DMS114 treated with DMSO at 0.1 percent for 48 hours (cell line): Measurements from ENCODE around the gene BNIP3.
"Not testable (repeated sequence)": the region's sequence is repeated elsewhere in the genome, so short reads cannot be mapped to it uniquely, and the experiment has no call there.

Source experiments
- DNase-seq: peaks from one replicate; lab custom pipeline; 2025; ENCODE audit not compliant: unreplicated experiment; lab: John Stamatoyannopoulos, UW

BNIP3 gene

DNA sequence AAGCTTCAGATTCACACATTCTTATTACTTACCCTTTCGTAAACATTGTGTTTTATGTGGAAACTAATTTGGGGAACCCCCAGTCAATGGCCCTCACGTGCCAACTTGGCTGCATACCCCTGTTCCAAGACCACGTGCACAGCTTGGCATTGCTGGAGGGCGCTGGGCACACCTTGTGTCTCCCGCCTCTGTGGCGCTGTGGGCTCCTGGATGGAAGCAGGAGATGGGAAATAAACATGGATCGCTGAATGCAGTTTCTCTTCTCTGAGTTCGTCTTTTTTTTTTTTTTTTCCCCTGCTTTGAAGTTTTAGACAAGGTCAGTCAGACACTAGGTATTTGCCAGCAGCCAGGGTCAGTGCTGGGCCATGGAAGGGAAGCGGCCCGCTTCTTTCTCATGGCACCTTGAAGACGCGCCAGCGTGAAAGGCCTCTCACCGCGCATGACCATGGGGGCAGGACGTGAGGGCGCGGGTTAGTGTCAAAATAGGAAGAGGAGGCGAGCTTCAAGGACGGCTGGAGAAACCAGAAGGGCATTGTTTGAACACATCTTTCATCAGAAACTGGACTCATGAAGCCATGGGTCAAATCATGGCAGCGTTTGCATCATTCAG, 27.3 kb downstream of the BNIP3 start:
- DNase-seq = no peak

DNA sequence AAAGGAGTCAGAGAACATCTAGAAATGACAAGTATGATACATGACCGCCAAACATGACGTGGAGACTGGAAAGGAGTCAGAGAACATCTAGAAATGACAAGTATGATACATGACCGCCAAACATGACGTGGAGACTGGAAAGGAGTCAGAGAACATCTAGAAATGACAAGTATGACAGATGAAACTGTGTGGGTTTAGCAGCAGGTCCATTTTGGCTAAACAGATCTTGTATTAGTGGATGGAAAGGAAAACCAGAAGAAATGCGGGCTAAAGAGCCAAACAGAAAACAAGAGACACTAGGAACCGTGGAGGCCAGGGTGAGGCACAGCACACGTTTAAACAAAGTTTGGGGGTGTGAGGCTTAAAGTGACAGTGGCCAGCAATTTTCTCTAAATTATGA, 31.8 kb downstream of the BNIP3 start:
- not testable (repeated sequence) for DNase-seq

GRCh38 chr10:131949041-131949862, 32.5 kb downstream of the BNIP3 start:
- no peak for DNase-seq

DNA sequence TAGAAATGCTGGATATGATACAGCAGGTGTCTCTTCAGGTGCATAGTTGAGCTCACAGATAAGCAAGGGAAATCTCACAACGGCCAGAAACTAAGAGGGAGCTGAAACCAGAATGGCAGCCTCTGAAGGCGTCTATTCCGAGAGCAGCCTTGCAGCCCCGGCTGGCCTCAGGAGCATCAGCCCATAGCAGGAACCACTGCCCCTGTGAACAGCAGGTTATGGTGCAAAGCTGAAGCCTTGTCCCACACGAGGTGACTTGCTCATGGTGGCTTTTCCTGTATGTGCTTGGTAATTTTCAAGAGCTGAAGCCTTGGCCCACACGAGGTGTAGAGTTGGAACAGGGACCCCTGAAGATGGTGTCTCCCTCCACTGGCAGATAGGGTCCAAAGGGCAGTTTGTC, 33.2 kb downstream of the BNIP3 start:
- no peak for DNase-seq

GRCh38 chr10:131947631-131948347, 33.9 kb downstream of the BNIP3 start:
- no peak for DNase-seq

- no peak for DNase-seq
These were observed 34.8 kb downstream of the BNIP3 start for GRCh38 chr10:131946880-131947279.

DNA sequence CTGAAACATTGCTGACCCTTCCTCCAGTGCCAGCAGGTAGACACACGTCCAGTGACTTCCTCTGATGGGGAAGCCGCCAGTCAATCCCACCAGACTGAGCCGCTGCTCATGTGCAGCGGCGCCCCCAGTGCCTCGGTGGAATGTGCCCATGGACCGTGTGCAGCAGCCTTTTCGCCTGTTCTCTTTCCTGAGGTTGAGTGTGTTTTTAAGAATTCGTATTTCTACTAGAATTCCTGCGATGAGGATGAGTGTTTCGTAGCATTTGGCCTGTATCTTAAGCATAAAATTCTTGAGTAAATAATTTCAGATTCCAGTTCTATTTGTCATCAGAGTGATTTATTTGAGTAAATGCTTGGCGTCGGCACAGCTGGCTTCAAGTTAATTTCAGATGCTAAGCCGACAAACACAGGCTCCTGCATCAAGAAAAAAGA, 35.4 kb downstream of the BNIP3 start:
- no peak for DNase-seq

DNA sequence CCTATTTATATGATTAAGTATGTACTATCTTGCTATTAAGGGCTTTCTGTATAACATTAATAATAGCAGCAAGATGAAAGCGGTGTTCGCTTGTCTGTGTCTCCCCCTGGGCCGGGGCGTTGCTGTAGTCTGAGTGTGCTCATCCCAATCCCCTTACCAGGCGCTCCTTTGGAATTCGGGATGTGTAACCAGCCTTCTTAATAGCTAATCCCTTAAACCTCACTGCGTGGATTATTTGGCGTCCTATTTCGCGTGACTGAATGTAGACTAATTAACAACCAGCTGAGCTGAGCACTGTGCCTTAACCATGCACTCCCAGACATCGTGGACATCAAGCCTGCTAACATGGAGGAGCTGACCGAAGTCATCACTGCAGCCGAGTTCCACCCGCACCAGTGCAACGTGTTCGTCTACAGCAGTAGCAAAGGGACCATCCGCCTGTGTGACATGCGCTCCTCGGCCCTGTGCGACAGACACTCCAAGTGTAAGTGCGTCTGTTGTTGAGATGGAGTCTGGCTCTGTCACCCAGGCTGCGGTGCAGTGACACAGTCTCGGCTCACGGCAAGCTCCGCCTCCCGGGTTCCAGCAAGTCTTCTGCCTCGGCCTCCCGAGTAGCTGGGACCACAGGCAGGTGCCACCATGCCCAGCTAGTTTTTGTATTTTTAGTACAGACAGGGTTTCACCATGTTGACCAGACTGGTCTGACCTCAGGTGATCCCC, 36.6 kb downstream of the BNIP3 start:
- DNase-seq = no peak

DNA sequence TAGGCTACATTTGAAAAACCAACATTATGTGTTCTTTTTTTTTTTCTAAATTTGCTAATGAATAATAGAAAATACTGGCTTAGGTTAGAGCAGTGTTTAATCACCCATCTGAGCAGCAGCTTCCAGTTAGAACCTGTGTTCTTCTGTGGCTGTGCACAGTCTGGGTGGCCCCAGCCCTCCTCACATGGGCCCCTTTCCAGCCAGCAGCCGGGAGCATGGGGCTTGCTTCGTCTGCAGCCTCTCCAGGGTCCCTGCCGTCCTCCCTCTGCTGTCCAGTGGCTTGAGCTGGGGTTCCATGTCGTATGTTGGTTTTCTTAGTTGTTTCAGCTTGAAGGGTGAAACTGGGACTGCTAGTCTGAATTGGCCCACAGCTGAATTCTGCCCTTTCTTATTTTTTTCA, 37.3 kb downstream of the BNIP3 start:
- DNase-seq = no peak

DNA sequence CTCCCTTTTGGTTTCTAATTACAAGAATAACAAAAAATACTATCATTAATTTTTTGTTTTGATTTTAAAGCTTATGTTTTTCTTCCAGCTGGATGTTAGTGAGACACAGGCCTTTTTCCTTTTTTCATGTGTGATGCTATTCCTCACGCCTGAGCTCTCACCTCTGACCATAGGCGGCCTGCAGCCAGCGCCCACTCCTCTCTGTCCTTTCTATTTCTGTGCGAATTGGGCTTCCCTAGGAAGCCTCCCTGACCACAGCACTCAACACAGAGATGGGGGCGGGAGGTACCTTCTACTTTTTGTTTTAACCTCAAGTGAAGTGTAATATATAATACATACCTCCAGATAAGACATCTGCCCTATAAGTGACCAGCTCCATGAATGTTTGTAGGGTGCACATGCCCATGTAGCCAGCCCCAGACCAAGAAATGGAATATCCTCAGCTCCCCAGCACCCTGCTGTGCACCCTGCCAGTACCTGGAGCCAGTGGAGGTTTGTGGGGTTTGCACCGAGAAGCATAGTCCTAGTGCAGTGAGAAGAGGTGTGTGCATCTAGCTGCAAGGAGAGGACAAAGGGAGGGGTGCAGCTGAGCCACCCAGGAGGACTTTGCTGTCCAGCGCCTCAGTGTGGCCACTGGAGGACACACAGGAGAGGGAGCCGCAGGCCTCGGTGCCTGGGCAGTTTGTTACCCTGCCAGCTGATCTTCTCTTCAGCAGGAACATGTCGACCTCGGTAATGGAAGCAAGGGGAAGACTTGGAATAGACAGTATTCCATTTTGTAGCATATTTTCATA, 38.5 kb downstream of the BNIP3 start:
- DNase-seq = peak; percentile 8

DNA sequence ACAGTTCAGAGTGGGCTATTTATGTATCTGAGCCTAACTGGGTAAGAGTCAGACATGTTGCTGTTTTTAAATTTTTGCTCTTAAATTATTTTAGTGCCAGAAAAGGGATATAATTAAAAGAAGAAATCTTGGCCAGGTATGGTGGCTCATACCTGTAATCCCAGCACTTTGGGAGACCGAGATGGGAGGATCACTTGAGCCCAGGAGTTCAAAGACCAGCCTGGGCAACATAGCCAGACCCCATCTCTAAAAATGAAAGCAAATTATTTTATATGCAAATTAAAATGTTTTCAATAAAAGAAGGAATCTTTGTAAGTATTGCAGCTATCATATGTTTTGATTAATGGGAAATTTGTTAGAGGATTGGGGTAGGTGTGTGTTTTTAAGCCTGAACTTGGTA, 39.3 kb downstream of the BNIP3 start:
- no peak for DNase-seq

DNA sequence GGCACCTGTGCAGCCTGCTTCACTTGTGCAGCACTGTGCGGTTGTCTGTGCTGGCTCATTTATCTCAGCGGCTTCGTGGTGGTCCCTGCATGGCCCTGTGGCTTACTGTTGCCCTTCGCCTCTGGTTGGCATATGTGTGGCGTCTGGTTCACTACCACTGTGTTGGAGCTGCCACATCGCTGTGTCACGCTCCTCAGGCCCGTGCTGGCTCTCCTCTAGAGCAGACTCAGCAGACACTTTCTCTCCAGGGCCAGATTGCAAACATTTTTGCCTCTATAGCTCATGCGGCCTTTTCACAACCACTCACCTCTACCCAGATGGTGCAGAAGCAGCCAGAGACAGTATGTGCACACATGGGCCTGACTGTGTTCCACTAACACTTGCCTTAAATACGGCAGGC, 43.0 kb downstream of the BNIP3 start:
- no peak for DNase-seq

DNA sequence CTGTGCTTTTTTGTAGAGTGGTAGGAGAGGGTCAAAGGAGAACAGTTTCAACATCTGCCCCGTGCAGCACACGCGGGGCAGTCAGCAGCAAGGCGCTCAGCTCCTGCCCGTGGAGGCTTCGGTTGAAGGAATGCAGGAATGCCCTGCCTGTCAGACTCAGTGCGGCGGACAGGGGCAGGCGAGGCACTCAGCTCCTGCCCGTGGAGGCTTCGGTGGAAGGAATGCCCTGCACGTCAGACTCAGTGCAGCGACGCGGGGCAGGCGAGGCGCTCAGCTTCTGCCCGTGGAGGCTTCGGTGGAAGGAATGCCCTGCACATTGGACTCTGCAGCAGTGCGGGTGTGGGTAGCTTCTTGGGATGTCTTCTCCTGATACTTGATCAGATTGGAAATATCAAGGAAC, 43.9 kb downstream of the BNIP3 start:
- no peak for DNase-seq

- no peak for DNase-seq
These were observed 45.0 kb downstream of the BNIP3 start for GRCh38 chr10:131936736-131937135.

DNA sequence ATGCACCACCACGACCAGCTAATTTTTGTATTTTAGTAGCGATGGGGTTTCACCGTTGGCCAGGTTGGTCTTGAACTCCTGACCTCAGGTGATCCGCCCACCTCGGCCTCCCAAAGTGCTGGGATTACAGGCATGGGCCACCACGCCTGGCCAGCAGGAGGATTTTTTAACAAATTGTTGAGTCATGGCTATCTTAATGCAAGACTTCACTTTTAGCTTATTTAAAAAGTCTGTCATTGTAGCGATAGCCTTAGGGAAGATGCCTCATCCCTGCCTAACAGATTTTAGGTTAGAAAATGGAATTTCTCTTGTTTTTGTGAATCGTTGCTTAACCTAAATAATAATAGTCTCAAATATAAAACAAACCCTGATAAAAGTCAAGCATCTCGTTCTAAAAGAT, 45.4 kb downstream of the BNIP3 start:
- no peak for DNase-seq

DNA sequence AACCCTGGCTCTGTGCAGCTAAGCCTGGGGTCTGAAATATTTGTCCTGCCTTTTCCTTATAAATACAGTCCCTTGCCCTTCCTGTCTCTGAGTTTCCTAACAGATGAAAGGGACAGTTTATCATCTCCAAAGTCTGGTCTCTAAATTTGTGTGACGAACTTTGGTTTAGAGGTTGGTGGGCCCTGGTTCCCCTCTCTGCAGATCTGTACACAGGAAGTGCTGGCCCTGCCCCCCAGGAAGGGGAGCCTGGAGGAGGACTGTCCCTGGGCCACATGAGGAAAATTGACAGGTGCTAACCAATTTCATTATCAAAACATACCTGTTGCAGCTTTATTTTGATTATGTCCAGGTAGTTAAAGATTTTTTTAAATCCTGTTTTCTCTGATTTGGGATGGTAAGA, 46.5 kb downstream of the BNIP3 start:
- DNase-seq = no peak

DNA sequence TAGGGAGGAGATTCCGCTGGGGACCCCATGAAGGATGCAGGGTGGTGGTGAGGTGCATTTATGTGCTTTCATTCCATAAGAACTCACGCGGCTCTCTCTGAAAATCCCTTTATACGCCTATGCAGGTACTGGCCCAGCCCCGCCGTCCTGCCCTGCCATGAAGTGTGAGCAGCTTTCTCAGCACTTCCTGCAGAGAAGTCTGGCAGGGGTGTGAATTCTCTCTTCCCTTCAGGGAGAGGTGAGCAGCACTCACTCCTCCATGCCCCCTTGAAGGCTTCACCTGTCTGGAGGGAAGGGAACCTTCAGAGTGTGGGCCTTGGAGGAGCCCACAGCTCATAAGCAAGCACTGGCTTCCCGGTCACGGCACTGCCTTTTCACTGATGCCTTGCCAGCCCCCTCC, 47.0 kb downstream of the BNIP3 start:
- DNase-seq = no peak

GRCh38 chr10:131933696-131934086, 48.0 kb downstream of the BNIP3 start:
- DNase-seq = no peak

DNA sequence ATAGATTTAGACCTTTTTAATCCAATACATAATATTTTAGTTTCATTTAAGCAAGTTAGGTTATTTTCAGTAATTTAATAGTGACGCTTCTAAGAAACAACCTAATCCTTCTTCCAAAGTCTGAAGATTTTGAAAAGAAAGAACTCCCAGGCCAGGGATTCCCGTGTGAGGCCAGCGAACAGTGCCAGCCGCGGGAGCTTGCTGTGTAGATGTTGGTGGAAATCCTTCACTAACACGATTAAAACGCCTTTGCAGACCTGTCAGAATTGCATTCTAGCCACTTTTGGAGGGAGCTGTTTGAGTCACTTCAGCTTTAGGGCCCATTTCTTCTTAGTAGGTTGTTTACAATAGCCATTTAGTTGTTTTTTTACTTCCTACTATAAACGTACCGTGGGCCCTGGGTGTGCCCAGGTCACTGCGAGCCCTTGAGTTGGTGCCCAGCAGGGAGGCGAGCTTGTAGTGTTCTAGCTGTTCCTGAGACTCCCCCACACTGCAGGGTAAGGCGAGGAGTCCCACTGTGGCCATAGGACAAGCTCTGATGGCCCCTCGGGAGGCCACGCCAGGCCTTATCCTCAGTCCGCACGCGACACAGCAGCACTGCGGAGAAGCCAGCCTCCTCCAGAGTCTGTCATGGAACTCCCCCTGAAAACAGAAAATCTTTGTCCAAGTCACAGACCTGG, 48.6 kb downstream of the BNIP3 start:
- DNase-seq = no peak

DNA sequence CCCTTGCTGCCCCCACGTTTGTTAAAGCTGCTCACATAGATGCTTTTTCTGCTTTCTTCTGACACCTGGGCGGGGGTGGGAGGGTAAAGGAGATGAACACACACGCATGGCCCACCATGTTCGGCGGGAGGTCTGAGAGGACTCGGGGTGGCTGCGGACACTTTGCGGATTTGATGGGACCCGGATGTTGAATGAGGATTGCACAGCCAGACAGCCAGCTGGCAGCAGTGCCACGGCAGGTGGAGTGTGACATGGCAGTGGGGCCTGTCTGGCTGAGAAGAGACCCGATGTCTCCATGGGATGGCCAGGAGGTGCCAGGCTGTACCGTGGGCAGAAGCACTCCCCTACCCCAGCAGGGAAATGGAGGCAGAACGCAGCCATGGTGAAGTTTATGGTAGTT, 49.7 kb downstream of the BNIP3 start:
- no peak for DNase-seq
